Measurements from ENCODE around the gene PTPMT1. TPM values are rescaled to one million over a fixed set of nuclear protein-coding genes. Genes with fewer than 3 reads are reported as not detected.

PTPMT1 gene
- total and polyA plus RNA-seq, 2 donors from 2014 or later = 34.6 to 90.3 TPM

DNA sequence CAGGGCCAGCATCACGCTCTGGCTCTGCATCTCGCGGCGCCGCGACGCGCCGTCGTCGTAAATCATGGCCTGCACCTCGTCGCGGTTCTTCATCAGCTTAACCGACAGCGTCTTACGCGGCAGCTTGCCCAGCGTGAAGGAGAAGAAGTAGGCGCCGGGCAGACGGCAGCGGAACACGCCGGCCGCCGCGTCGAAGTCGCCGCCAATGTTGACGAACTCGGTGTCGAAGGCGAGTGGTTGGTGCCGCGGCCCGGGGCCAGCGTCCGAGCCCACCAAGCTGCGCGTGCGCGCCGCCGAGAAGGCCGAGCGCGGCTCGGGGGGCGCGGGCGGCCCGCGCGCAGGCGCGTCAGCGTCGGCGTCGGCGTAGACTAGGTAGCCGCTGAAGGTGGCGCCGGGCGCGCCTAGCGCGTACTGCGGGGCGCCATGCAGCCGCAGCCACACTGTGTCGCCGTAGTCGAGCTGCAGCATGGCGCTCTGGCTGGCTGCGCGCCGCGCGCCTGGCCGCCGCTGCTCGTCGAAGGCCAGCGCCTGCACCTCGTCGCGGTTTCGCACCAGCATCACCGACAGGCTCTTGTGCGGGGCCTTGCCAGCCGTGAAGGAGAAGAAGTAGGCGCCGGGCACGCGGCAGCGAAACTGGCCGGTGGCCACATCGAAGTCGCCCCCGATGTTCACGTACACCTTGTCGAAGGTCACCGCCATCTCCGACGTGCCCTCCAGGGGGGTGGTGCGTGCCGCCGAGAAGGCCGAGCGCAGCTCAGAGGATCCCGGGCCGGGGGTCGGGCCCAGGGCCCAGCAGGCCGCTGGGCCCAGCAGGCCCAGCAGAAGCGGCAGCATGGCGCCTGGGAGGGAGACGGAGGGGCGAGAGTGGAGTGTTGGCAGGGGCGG lies 24.8 kb downstream of the PTPMT1 start:
- Histone ChIP-seq H3K27ac (ENCODE audit: low read depth in 2 of 2, low read length in 2 of 2) (no peak overlapping the region), H3K4me3 (ENCODE audit: low read length in 3 of 3) (peak overlapping the region in 2 of 3 donors; percentile 32 to 58), H3K9me3 (ENCODE audit: control insufficient read depth in 2 of 3, insufficient read depth in 1 of 3, low read length in 3 of 3) (no peaks in the 10 kb centered on the region), H3K36me3 (ENCODE audit: control insufficient read depth in 2 of 3, insufficient read depth in 3 of 3, low read length in 3 of 3) (no peaks in the 10 kb centered on the region), H3K9ac (ENCODE audit: low read length in 3 of 3) (peak overlapping the region in 1 of 3 donors; percentile 20), H3K27me3 (ENCODE audit: control insufficient read depth, insufficient read depth, low read length) (peaks cover 3% of the 10 kb centered on the region), H3K4me1 (ENCODE audit: control insufficient read depth in 2 of 3, insufficient read depth in 2 of 3, low read depth in 1 of 3, low read length in 3 of 3) (peaks cover 0 to 2% (median 0%) of the 10 kb centered on the region in 3 donors)
- FAIRE-seq (no peak), DNase-seq (peak; percentile 67 to 86 (median 70))
- TF ChIP-seq, protein P1, sequence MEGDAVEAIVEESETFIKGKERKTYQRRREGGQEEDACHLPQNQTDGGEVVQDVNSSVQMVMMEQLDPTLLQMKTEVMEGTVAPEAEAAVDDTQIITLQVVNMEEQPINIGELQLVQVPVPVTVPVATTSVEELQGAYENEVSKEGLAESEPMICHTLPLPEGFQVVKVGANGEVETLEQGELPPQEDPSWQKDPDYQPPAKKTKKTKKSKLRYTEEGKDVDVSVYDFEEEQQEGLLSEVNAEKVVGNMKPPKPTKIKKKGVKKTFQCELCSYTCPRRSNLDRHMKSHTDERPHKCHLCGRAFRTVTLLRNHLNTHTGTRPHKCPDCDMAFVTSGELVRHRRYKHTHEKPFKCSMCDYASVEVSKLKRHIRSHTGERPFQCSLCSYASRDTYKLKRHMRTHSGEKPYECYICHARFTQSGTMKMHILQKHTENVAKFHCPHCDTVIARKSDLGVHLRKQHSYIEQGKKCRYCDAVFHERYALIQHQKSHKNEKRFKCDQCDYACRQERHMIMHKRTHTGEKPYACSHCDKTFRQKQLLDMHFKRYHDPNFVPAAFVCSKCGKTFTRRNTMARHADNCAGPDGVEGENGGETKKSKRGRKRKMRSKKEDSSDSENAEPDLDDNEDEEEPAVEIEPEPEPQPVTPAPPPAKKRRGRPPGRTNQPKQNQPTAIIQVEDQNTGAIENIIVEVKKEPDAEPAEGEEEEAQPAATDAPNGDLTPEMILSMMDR (IDR thresholded peaks at IDR 0.05; ENCODE audit: borderline replicate concordance, extremely low read depth, insufficient read depth) = no peak
- intact Hi-C loops (cut with DNase I) = no loop called here

DNA sequence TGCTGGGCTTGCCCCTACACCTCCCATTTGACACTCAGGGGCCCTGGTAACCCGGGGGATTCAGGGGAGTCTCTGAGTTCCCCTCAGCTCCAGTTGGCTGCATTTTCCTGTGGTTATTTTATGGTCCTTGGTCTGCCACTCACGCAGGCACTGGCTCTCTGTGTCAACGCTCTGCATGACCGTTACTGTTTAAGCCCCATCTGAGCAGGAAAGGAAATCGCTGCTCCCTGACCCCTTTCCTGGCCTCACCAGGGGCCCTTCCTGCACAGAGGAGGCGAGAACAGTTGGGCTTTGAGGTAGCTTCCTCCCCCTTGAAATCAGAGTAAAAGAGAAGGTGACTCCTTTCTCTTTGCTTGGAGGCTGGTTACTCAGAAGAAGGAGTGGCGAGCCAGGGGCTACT lies 26.4 kb downstream of the PTPMT1 start:
- Histone ChIP-seq H3K27me3 (ENCODE audit: control insufficient read depth, insufficient read depth, low read length) (peaks cover 3% of the 10 kb centered on the region), H3K9me3 (ENCODE audit: control insufficient read depth in 2 of 3, insufficient read depth in 1 of 3, low read length in 3 of 3) (no peaks in the 10 kb centered on the region), H3K36me3 (ENCODE audit: control insufficient read depth in 2 of 3, insufficient read depth in 3 of 3, low read length in 3 of 3) (no peaks in the 10 kb centered on the region), H3K9ac (ENCODE audit: low read length in 3 of 3) (no peak overlapping the region), H3K4me3 (ENCODE audit: low read length in 3 of 3) (no peak overlapping the region), H3K4me1 (ENCODE audit: control insufficient read depth in 2 of 3, insufficient read depth in 2 of 3, low read depth in 1 of 3, low read length in 3 of 3) (peaks cover 0 to 2% (median 0%) of the 10 kb centered on the region in 3 donors), H3K27ac (ENCODE audit: low read depth in 2 of 2, low read length in 2 of 2) (no peak overlapping the region)
- TF ChIP-seq, protein P1 (IDR thresholded peaks at IDR 0.05; ENCODE audit: borderline replicate concordance, extremely low read depth, insufficient read depth) = no peak
- intact Hi-C loops (cut with DNase I) = no loop called here
- no peak for FAIRE-seq
- peak in 4 of 5 donors; percentile 72 to 84 (median 76) for DNase-seq

DNA sequence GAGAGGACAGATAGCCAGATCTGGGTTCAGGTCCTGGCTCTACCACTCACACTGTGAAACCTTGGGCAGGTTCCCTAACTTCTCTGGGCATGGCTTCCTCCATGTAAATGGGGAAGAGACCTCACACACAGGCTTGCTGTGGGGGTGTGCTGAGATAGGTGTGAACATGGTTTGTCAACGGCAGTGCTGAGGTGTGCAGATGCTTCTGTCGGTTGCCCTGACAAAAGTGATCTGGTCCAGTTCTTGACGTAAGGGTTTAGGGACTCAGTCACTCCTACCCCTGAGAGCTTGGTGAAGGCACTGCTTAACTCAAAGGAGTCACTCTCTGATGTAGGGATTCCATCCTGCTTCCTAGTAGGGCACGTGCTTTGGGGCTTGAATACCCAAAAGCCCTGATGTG lies 26.9 kb downstream of the PTPMT1 start:
- no peaks in the 10 kb centered on the region for H3K9me3 ChIP-seq (ENCODE audit: control insufficient read depth in 2 of 3, insufficient read depth in 1 of 3, low read length in 3 of 3)
- no peak overlapping the region for H3K4me3 ChIP-seq (ENCODE audit: low read length in 3 of 3)
- TF ChIP-seq, protein P1 (IDR thresholded peaks at IDR 0.05; ENCODE audit: borderline replicate concordance, extremely low read depth, insufficient read depth) = no peak
- FAIRE-seq (no peak), DNase-seq (peak in 2 of 5 donors; percentile 11 to 27)
- no peaks in the 10 kb centered on the region for H3K36me3 ChIP-seq (ENCODE audit: control insufficient read depth in 2 of 3, insufficient read depth in 3 of 3, low read length in 3 of 3)
- H3K4me1 ChIP-seq (ENCODE audit: control insufficient read depth in 2 of 3, insufficient read depth in 2 of 3, low read depth in 1 of 3, low read length in 3 of 3) = peaks cover 0 to 2% (median 0%) of the 10 kb centered on the region in 3 donors
- H3K9ac ChIP-seq (ENCODE audit: low read length in 3 of 3) = no peak overlapping the region
- no peak overlapping the region for H3K27ac ChIP-seq (ENCODE audit: low read depth in 2 of 2, low read length in 2 of 2)
- intact Hi-C loops (cut with DNase I) = no loop called here
- peaks cover 3% of the 10 kb centered on the region for H3K27me3 ChIP-seq (ENCODE audit: control insufficient read depth, insufficient read depth, low read length)

All from kidney (tissue), 14 donors.